Gastrocnemius medialis (tissue), 4 donors: ENCODE results near the gene C4BPA.

Experiments
- CTCF ChIP-seq, 5 experiments: fragments of 450-650 bp in 3 of 5; fragments of 200-600 bp in 2 of 5; sonication (generic) in 2 of 5; IDR thresholded peaks in 4 of 5; conservative IDR thresholded peaks in 1 of 5; 1 replicate in 4 of 5; 2 replicates in 1 of 5; pipeline ENCODE4 v1.5.1; 2016 to 2019; ENCODE audit warnings: antibody characterized with exemption in 5 of 5, mild to moderate bottlenecking in 3 of 5, moderate library complexity in 3 of 5
- POLR2A ChIP-seq, 2 donors: fragments of 450-650 bp; IDR thresholded peaks; one replicate each; pipeline ENCODE4 v1.6.1; 2017; ENCODE audit warnings: antibody characterized with exemption in 2 of 2, mild to moderate bottlenecking in 2 of 2, moderate library complexity in 2 of 2

DNA sequence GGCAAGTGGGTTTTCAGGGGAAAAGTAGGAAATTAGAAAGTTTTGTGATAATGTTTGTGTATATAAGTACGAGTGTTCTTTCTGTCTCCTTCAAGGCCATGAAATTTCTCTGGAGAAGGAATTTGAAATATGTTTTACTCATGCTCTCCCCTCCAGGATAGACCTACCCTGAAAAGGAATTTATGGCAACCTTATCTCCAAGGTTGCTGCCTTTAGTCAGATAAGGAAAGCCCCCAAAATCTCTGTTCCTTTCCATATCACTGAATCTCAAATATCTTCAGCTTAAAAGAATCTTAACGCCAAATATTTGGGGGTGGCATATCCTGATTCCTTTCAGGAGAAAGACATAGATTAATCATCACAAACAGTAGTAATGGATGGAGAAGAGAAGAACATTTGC is 15.9 kb upstream of the C4BPA start:
- TF ChIP-seq CTCF (IDR thresholded peaks at IDR 0.05 in 4 of 5, conservative IDR thresholded peaks at IDR 0.05 in 1 of 5): no peak
- no peak for TF ChIP-seq POLR2A (IDR thresholded peaks at IDR 0.05)
